GM12878 (cell line): ENCODE results near the gene PREX1. TPM values are rescaled to one million over a fixed set of nuclear protein-coding genes. Genes with fewer than 3 reads are reported as not detected.

Experiments
- ATAC-seq: fragments of 200-7000 bp; cut with Tn5 transposase; 3 replicates; pipeline ENCODE4 v1.9.1; 2020; ENCODE audit warnings: mild to moderate bottlenecking, moderate library complexity
- BruUV-seq: library from RNA; stranded (reverse); fragments of 400-500 nt; replicated peaks from 2 replicates; lab custom pipeline; 2021; lab: Mats Ljungman, UMichigan
- CTCF ChIA-PET: fragments of 300-600 bp; sonication (Branson Sonifier 250); formaldehyde crosslinking; extraction: SDS; loops from one replicate; lab custom pipeline; 2021; ENCODE audit warnings: inconsistent platforms; lab: Yijun Ruan, JAX
- POLR2A ChIA-PET: fragments of 350-600 bp; formaldehyde crosslinking; extraction: SDS; loops from one replicate; lab custom pipeline; 2021; ENCODE audit warnings: inconsistent platforms; lab: Charles Lee
- RAD21 ChIA-PET: fragments of 300-600 bp; sonication (Branson Sonifier 250); formaldehyde crosslinking; loops from one replicate; lab custom pipeline; 2023; ENCODE audit warnings: antibody characterized with exemption; ENCODE audit not compliant: unreplicated experiment; lab: Charles Lee
- SMC1A ChIA-PET: fragments of 300-600 bp; sonication (Branson Sonifier 250); formaldehyde crosslinking; loops from one replicate; lab custom pipeline; 2023; ENCODE audit not compliant: unreplicated experiment, uncharacterized antibody; lab: Charles Lee
- DNase-seq: peaks from one replicate; pipeline ENCODE4 v3.0.0-alpha.2; 2011; ENCODE audit warnings: low read depth, low spot score
- FAIRE-seq: peaks from 3 replicates; lab custom pipeline; 2011; peaks lifted over from hg19 to GRCh38; lab: Jason Lieb, UNC
- H2AFZ ChIP-seq: 2 replicates; pipeline ENCODE4 v1.6.0; 2011; ENCODE audit warnings: low read depth, low read length, control low read depth; ENCODE audit not compliant: control insufficient read depth
- H3K27ac ChIP-seq: 2 replicates; pipeline ENCODE4 v1.5.1; 2011; ENCODE audit warnings: control low read depth; ENCODE audit not compliant: control insufficient read depth, insufficient read depth
- H3K27me3 ChIP-seq, 2 experiments: replicated peaks in 1 of 2; 2 replicates each; pipeline versions ENCODE4 v1.6.0 to v1.6.1; 2011; ENCODE audit warnings: low read length in 1 of 2; ENCODE audit not compliant: control insufficient read depth in 2 of 2, insufficient read depth in 2 of 2
- H3K36me3 ChIP-seq, 2 experiments: 2 replicates each; pipeline ENCODE4 v1.5.1; 2011; ENCODE audit warnings: low read length in 1 of 2; ENCODE audit not compliant: control insufficient read depth in 2 of 2, insufficient read depth in 2 of 2
- H3K4me1 ChIP-seq: 2 replicates; pipeline ENCODE4 v1.6.1; 2011; ENCODE audit warnings: mild to moderate bottlenecking, low read length, moderate library complexity, mixed read lengths; ENCODE audit not compliant: control insufficient read depth, insufficient read depth
- H3K4me2 ChIP-seq: 2 replicates; pipeline ENCODE4 v1.6.0; 2011; ENCODE audit warnings: control low read depth; ENCODE audit not compliant: control insufficient read depth, insufficient read depth
- H3K4me3 ChIP-seq: fragments of 200-600 bp; sonication (generic); 2 replicates; pipeline ENCODE4 v1.5.1; 2016
- H3K79me2 ChIP-seq: 2 replicates; pipeline ENCODE4 v1.6.0; 2011; ENCODE audit warnings: low read length; ENCODE audit not compliant: control insufficient read depth, insufficient read depth
- H3K9ac ChIP-seq: 2 replicates; pipeline ENCODE4 v1.8.0; 2011; ENCODE audit warnings: low read length, control low read depth, mixed read lengths; ENCODE audit not compliant: control insufficient read depth, insufficient read depth
- H3K9me3 ChIP-seq: replicated peaks from 3 replicates; pipeline ENCODE4 v1.5.1; 2011; ENCODE audit warnings: mild to moderate bottlenecking, low read length; ENCODE audit not compliant: control insufficient read depth, insufficient read depth
- H4K20me1 ChIP-seq: 2 replicates; pipeline ENCODE4 v1.6.0; 2011; ENCODE audit not compliant: control insufficient read depth, insufficient read depth
- BMI1 ChIP-seq: fragments of 450-650 bp; IDR thresholded peaks from 2 replicates; pipeline ENCODE4 v1.6.1; 2016; ENCODE audit warnings: mild to moderate bottlenecking, moderate library complexity, borderline replicate concordance
- CBFB ChIP-seq: IDR thresholded peaks from 2 replicates; pipeline ENCODE4 v1.6.1; 2016; ENCODE audit warnings: antibody characterized with exemption, low read depth
- CEBPB ChIP-seq, 2 experiments: fragments of 150-350 bp in 1 of 2; IDR thresholded peaks; 2 replicates each; pipeline ENCODE4 v1.6.1; 2012 to 2014; ENCODE audit warnings: low read depth in 2 of 2, low read length in 2 of 2, borderline replicate concordance in 1 of 2, inconsistent platforms in 1 of 2
- EP300 ChIP-seq, 2 experiments: fragments of 150-350 bp in 1 of 2; IDR thresholded peaks; 2 replicates each; pipeline ENCODE4 v1.6.1; 2011 to 2012; ENCODE audit warnings: low read depth in 2 of 2, low read length in 2 of 2, borderline replicate concordance in 1 of 2, improper control_type of control experiment in 1 of 2, inconsistent platforms in 1 of 2; ENCODE audit not compliant: control insufficient read depth in 1 of 2
- HDAC2 ChIP-seq: fragments of 200-600 bp; sonication (generic); IDR thresholded peaks from 2 replicates; pipeline ENCODE4 v1.6.1; 2017
- KAT2A ChIP-seq: conservative IDR thresholded peaks from 2 replicates; pipeline ENCODE4 v1.6.1; 2011; ENCODE audit warnings: low read depth, low read length; ENCODE audit not compliant: control insufficient read depth
- MEF2B ChIP-seq: fragments of 450-650 bp; IDR thresholded peaks from 2 replicates; pipeline ENCODE4 v1.6.1; 2018; ENCODE audit warnings: mild to moderate bottlenecking, moderate library complexity; ENCODE audit not compliant: partially characterized antibody, poor library complexity, severe bottlenecking
- NR2C2 ChIP-seq: IDR thresholded peaks from 2 replicates; pipeline ENCODE4 v1.6.1; 2011; ENCODE audit warnings: borderline replicate concordance, low read depth; ENCODE audit not compliant: control insufficient read depth, insufficient read length
- PAX8 ChIP-seq: fragments of 450-650 bp; IDR thresholded peaks from 2 replicates; pipeline ENCODE4 v1.6.1; 2017; ENCODE audit warnings: mild to moderate bottlenecking, moderate library complexity
- PKNOX1 ChIP-seq: fragments of 450-650 bp; IDR thresholded peaks from 2 replicates; pipeline ENCODE4 v1.6.1; 2016; ENCODE audit warnings: mild to moderate bottlenecking
- POLR2AphosphoS5 ChIP-seq: IDR thresholded peaks from 2 replicates; pipeline ENCODE4 v1.6.1; 2011; ENCODE audit warnings: mild to moderate bottlenecking, low read length, inconsistent platforms
- SIN3A ChIP-seq: IDR thresholded peaks from 2 replicates; pipeline ENCODE4 v1.6.1; 2012; ENCODE audit warnings: low read depth, low read length, improper control_type of control experiment
- SMC3 ChIP-seq: IDR thresholded peaks from 2 replicates; pipeline ENCODE4 v1.6.1; 2011; ENCODE audit warnings: low read length, improper control_type of control experiment, borderline replicate concordance
- SRF ChIP-seq, 2 experiments: IDR thresholded peaks; 2 replicates each; pipeline ENCODE4 v1.6.1; 2011; ENCODE audit warnings: low read depth in 2 of 2, low read length in 2 of 2, mild to moderate bottlenecking in 1 of 2, moderate library complexity in 1 of 2
- YBX1 ChIP-seq: fragments of 450-650 bp; IDR thresholded peaks from 2 replicates; pipeline ENCODE4 v1.6.1; 2016; ENCODE audit warnings: antibody characterized with exemption
- WGBS: methylation state at CpG from one replicate; pipeline ENCODE4 v1.1.6; 2016; ENCODE audit warnings: low lambda C conversion rate; ENCODE audit not compliant: insufficient replicate concordance, insufficient coverage; ENCODE audit errors: missing lambda C conversion rate; 5-methylcytosine and 5-hydroxymethylcytosine counted together
- in situ Hi-C: fragments of 300-500 bp; cut with MboI; formaldehyde crosslinking; loops from 9 replicates; pipeline ENCODE4 v1.14.3; 2018; ENCODE audit warnings: mixed read lengths
- intact Hi-C: fragments of 100-400 bp; cut with micrococcal nuclease; formaldehyde crosslinking; loops from one replicate; pipeline ENCODE4 v1.14.2; 2022; ENCODE audit not compliant: unreplicated experiment
- polyA plus RNA-seq, 11 experiments: library from polyadenylated mRNA; depleted of rRNA in 4 of 11; unstranded in 6 of 11; stranded (reverse) in 5 of 11; fragments of >200 nt; fragmentation: Nextera tagmentation in 4 of 11; fragmentation: Illumina TruSeq in 1 of 11; extraction: Ambion mirVana in 4 of 11; extraction: Trizol in 1 of 11; gene quantifications; 1 replicate in 1 of 11; 2 replicates in 10 of 11; pipeline versions ENCODE4 v1.2.1 to v1.2.3, GENCODE V29; 2011 to 2016; ENCODE audit warnings: inconsistent platforms in 2 of 11, missing spikeins in 2 of 11, low read depth in 1 of 11
- total RNA-seq, 4 experiments: library from RNA; depleted of rRNA in 3 of 4; stranded (reverse); fragments of >200 nt in 3 of 4; fragmentation: Illumina TruSeq in 1 of 4; extraction: Trizol in 1 of 4; gene quantifications; 2 replicates each; pipeline versions ENCODE4 v1.2.1 to v1.2.3, GENCODE V29; 2013 to 2021
- TF ChIP-seq, protein P1 (sequence below): fragments of 450-650 bp; IDR thresholded peaks from 2 replicates; pipeline ENCODE4 v1.6.1; 2016; ENCODE audit warnings: mild to moderate bottlenecking
- TF ChIP-seq, protein P2 (sequence below): fragments of 450-650 bp; formaldehyde crosslinking; IDR thresholded peaks from 2 replicates; pipeline ENCODE4 v1.5.0; 2022; ENCODE audit warnings: mild to moderate bottlenecking, missing genetic modification characterization

PREX1 gene
- total and polyA plus RNA-seq, 10 of the 15 experiments (the other 5 are each of a cell fraction or from before 2014, with no cell fraction given), result 2.6 to 114 (median 38.9) TPM

DNA sequence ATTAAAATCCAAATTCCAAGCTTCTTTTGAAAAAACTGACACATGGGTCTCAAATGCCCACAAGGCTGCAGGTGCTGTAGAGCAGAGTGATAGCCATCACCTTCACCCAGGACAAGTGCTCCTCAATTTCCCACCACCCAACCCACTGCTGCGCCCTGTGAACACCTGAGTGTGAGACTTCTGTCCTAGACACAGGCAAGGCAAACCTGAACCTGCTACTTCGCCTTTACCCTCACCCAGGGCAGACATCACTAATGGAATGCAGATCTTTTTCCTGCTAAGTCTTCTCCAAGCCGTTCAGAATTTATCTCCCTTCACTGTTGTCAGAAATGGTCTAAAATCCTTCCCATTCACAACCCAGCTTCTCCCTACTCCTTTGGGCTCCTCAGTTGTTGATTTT, 65.9 kb downstream of the PREX1 start:
- intact Hi-C loops (loop anchor here (2.0 kb wide), 1 partner anchor 27 kb away; no protein-coding TSS in a partner anchor), in situ Hi-C loops (no loop called here)
- no peak overlapping the region for H3K9ac ChIP-seq
- TF ChIP-seq CEBPB (IDR thresholded peaks at IDR 0.05; ENCODE audit: borderline replicate concordance in 1 of 2, low read depth in 2 of 2, low read length in 2 of 2) (no peak), EP300 (IDR thresholded peaks at IDR 0.05; ENCODE audit: borderline replicate concordance in 1 of 2, control insufficient read depth in 1 of 2, low read depth in 2 of 2, low read length in 2 of 2) (no peak), PKNOX1 (no peak), SIN3A (no peak), YBX1 (no peak), SMC3 (no peak), HDAC2 (no peak), CBFB (no peak), PAX8 (no peak), POLR2AphosphoS5 (no peak), MEF2B (no peak), BMI1 (no peak), SRF (IDR thresholded peaks at IDR 0.05; ENCODE audit: low read depth in 2 of 2, low read length in 2 of 2) (peak in 1 of 2 experiments; percentile 67; a peak in 1 of 4 replicates), NR2C2 (peak; percentile 44), KAT2A (no peak)
- TF ChIP-seq, protein P1, sequence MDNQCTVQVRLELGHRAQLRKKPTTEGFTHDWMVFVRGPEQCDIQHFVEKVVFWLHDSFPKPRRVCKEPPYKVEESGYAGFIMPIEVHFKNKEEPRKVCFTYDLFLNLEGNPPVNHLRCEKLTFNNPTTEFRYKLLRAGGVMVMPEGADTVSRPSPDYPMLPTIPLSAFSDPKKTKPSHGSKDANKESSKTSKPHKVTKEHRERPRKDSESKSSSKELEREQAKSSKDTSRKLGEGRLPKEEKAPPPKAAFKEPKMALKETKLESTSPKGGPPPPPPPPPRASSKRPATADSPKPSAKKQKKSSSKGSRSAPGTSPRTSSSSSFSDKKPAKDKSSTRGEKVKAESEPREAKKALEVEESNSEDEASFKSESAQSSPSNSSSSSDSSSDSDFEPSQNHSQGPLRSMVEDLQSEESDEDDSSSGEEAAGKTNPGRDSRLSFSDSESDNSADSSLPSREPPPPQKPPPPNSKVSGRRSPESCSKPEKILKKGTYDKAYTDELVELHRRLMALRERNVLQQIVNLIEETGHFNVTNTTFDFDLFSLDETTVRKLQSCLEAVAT, result peak; percentile 94
- TF ChIP-seq, protein P2, sequence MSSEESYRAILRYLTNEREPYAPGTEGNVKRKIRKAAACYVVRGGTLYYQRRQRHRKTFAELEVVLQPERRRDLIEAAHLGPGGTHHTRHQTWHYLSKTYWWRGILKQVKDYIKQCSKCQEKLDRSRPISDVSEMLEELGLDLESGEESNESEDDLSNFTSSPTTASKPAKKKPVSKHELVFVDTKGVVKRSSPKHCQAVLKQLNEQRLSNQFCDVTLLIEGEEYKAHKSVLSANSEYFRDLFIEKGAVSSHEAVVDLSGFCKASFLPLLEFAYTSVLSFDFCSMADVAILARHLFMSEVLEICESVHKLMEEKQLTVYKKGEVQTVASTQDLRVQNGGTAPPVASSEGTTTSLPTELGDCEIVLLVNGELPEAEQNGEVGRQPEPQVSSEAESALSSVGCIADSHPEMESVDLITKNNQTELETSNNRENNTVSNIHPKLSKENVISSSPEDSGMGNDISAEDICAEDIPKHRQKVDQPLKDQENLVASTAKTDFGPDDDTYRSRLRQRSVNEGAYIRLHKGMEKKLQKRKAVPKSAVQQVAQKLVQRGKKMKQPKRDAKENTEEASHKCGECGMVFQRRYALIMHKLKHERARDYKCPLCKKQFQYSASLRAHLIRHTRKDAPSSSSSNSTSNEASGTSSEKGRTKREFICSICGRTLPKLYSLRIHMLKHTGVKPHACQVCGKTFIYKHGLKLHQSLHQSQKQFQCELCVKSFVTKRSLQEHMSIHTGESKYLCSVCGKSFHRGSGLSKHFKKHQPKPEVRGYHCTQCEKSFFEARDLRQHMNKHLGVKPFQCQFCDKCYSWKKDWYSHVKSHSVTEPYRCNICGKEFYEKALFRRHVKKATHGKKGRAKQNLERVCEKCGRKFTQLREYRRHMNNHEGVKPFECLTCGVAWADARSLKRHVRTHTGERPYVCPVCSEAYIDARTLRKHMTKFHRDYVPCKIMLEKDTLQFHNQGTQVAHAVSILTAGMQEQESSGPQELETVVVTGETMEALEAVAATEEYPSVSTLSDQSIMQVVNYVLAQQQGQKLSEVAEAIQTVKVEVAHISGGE (CRISPR knock-in tag), result no peak
- no peak overlapping the region for H3K4me3 ChIP-seq
- H3K27ac ChIP-seq, result peak overlapping the region; percentile 77
- BruUV-seq, result no TSS peak
- peaks cover 53% of the 10 kb centered on the region for H3K4me1 ChIP-seq
- peak overlapping the region; percentile 9 for H3K4me2 ChIP-seq
- CTCF ChIA-PET, result interaction anchor here (1.1 kb wide), 1 partner anchor 104 kb away, joined by 4 read pairs; no protein-coding TSS in a partner anchor
- peaks cover 3 to 20% of the 10 kb centered on the region in 2 experiments; a peak in 3 of 4 replicates for H3K36me3 ChIP-seq
- no peaks in the 10 kb centered on the region for H4K20me1 ChIP-seq
- peaks cover 94% of the 10 kb centered on the region for H3K79me2 ChIP-seq
- no peak for FAIRE-seq
- H2AFZ ChIP-seq, result no peak overlapping the region
- WGBS, result 67% methylated on average over 3 of the region's 3 CpGs
- POLR2A ChIA-PET, result interaction anchor here (0.6 to 0.7 kb wide), 2 partner anchors 19 to 162 kb away, joined by 3 read pairs; no protein-coding TSS in a partner anchor
- DNase-seq, result no peak
- ATAC-seq, result no peak
- peaks cover 5% of the 10 kb centered on the region; the same call in 2 of the 3 replicates for H3K9me3 ChIP-seq
- H3K27me3 ChIP-seq, result no peaks in the 10 kb centered on the region
- RAD21 ChIA-PET, result no interaction called here
- SMC1A ChIA-PET, result interaction anchor here (1.2 to 3.4 kb wide), 3 partner anchors 11 to 26 kb away, joined by 3 to 16 read pairs (median 3); no protein-coding TSS in a partner anchor
